SK-N-MC (cell line): ENCODE data around the gene SFN.

ENCODE experiments used
- EZH2 ChIP-seq: fragments of 200-600 bp; sonication (generic); IDR thresholded peaks from one replicate; pipeline ENCODE4 v1.6.1; 2017; ENCODE audit warnings: antibody characterized with exemption
- FOXP2 ChIP-seq: optimal IDR thresholded peaks from 2 replicates; pipeline ENCODE3; 2011; ENCODE audit warnings: mild to moderate bottlenecking, moderate library complexity; ENCODE audit not compliant: insufficient read depth; ENCODE audit errors: extremely low read length, control extremely low read depth
- POLR2AphosphoS5 ChIP-seq: IDR thresholded peaks from 2 replicates; pipeline ENCODE4 v1.6.1; 2012; ENCODE audit warnings: mild to moderate bottlenecking, low read depth, low read length, borderline replicate concordance

- TF ChIP-seq EZH2 = no peak
- TF ChIP-seq POLR2AphosphoS5 = no peak
- TF ChIP-seq FOXP2 = no peak
Measured at GRCh38 chr1:26912147-26912490, 49.2 kb downstream of the SFN start.
